HepG2 (cell line): ENCODE results near the gene GSK3A. TPM values are rescaled to one million over a fixed set of nuclear protein-coding genes. Genes with fewer than 3 reads are reported as not detected.

ENCODE experiments used
- ATAD3A ChIP-seq: sonication (generic); formaldehyde crosslinking; IDR thresholded peaks from 2 replicates; pipeline ENCODE4 v1.4.0; 2020; ENCODE audit warnings: missing genetic modification reagents
- MXD3 ChIP-seq: IDR thresholded peaks from 2 replicates; pipeline ENCODE4 v1.6.1; 2016; ENCODE audit warnings: mild to moderate bottlenecking, missing biosample characterization, missing genetic modification reagents
- NBN ChIP-seq: fragments of 450-650 bp; conservative IDR thresholded peaks from 2 replicates; pipeline ENCODE4 v1.6.1; 2017
- RBAK ChIP-seq: sonication (generic); formaldehyde crosslinking; IDR thresholded peaks from 2 replicates; pipeline ENCODE4 v1.5.1; 2020; ENCODE audit warnings: mild to moderate bottlenecking, missing genetic modification reagents
- RXRB ChIP-seq: IDR thresholded peaks from 2 replicates; pipeline ENCODE4 v1.6.1; 2016; ENCODE audit warnings: borderline replicate concordance, missing genetic modification reagents, missing compliant biosample characterization
- SNAPC4 ChIP-seq: sonication (generic); formaldehyde crosslinking; IDR thresholded peaks from 2 replicates; pipeline ENCODE4 v1.4.0; 2020; ENCODE audit warnings: mild to moderate bottlenecking, missing genetic modification reagents
- TAF1 ChIP-seq: sonication (generic); formaldehyde crosslinking; IDR thresholded peaks from 2 replicates; pipeline ENCODE4 v1.4.0; 2020; ENCODE audit warnings: missing genetic modification reagents
- ZBTB49 ChIP-seq: sonication (generic); formaldehyde crosslinking; IDR thresholded peaks from 2 replicates; pipeline ENCODE4 v1.4.0; 2020; ENCODE audit warnings: missing genetic modification reagents, borderline replicate concordance
- ZNF318 ChIP-seq: sonication (generic); formaldehyde crosslinking; IDR thresholded peaks from 2 replicates; pipeline ENCODE4 v1.4.0; 2020; ENCODE audit warnings: mild to moderate bottlenecking, missing genetic modification reagents
- ZNF337 ChIP-seq: sonication (generic); formaldehyde crosslinking; IDR thresholded peaks from 2 replicates; pipeline ENCODE4 v1.5.1; 2020; ENCODE audit warnings: missing genetic modification reagents, low read depth, mild to moderate bottlenecking, borderline replicate concordance
- ZNF749 ChIP-seq: sonication (generic); formaldehyde crosslinking; IDR thresholded peaks from 2 replicates; pipeline ENCODE4 v1.8.0; 2022; ENCODE audit warnings: mild to moderate bottlenecking, missing genetic modification reagents, moderate library complexity, borderline replicate concordance
- polyA plus RNA-seq, 8 experiments: library from polyadenylated mRNA; depleted of rRNA in 3 of 8; stranded (reverse) in 7 of 8; unstranded in 1 of 8; fragments of >200 nt; fragmentation: Illumina TruSeq in 4 of 8; extraction: Trizol in 4 of 8; gene quantifications; 2 replicates each; pipeline versions ENCODE4 v1.2.1 to v1.2.3, GENCODE V29; 2011 to 2016; ENCODE audit warnings: low read depth in 4 of 8, missing spikeins in 1 of 8, mixed read lengths in 1 of 8; ENCODE audit not compliant: insufficient read depth in 1 of 8
- total RNA-seq, 5 experiments: library from RNA; depleted of rRNA; stranded (reverse); fragments of >200 nt; fragmentation: Illumina TruSeq; extraction: Trizol; gene quantifications; 2 replicates each; pipeline ENCODE4 v1.2.3, GENCODE V29; 2016; ENCODE audit warnings: low read depth in 1 of 5

GSK3A gene
- total and polyA plus RNA-seq, 2 of the 13 experiments (the other 11 are each of a cell fraction or from before 2014, with no cell fraction given): 16.9 to 52.5 TPM

GRCh38 chr19:42279902-42280814 is 37.8 kb upstream of the GSK3A start (continued):
- TF ChIP-seq SNAPC4 (no peak), TAF1 (CRISPR knock-in tag) (peak; percentile 56; the same call in 1 of the 2 replicates), ATAD3A (CRISPR knock-in tag) (no peak), ZNF749 (CRISPR knock-in tag) (no peak), RBAK (CRISPR knock-in tag) (no peak), NBN (no peak), MXD3 (CRISPR knock-in tag) (no peak), ZBTB49 (CRISPR knock-in tag) (no peak), ZNF337 (CRISPR knock-in tag) (no peak), ZNF318 (no peak), RXRB (CRISPR knock-in tag) (no peak)
